Measurements from ENCODE around the gene HNRNPK.
A peak's percentile ranks its signal among the peaks of the same experiment; 100 is the strongest.
"Not testable (repeated sequence)": the region's sequence is repeated elsewhere in the genome, so short reads cannot be mapped to it uniquely, and the experiment has no call there.

The HNRNPK gene

GRCh38 chr9:83964973-83965349, 15.1 kb downstream of the HNRNPK start:
- Histone ChIP-seq H3K9me3 (ENCODE audit: control insufficient read depth, low read length) (no peaks in the 10 kb centered on the region), H3K27ac (ENCODE audit: insufficient read depth, low read length, poor library complexity, severe bottlenecking) (no peak overlapping the region), H3K4me1 (ENCODE audit: control insufficient read depth, insufficient read depth, low read length, poor library complexity, severe bottlenecking) (peaks cover 4% of the 10 kb centered on the region), H3K4me3 (ENCODE audit: insufficient read depth, low read depth, low read length, poor library complexity, severe bottlenecking) (no peak overlapping the region), H3K27me3 (replicated peaks; ENCODE audit: control insufficient read depth, insufficient read depth, low read length, poor library complexity, severe bottlenecking) (no peaks in the 10 kb centered on the region), H3K36me3 (ENCODE audit: control insufficient read depth, insufficient read depth, low read length) (peaks cover 23% of the 10 kb centered on the region)
- no peak for DNase-seq

GRCh38 chr9:83962165-83962564, 17.9 kb downstream of the HNRNPK start:
- Histone ChIP-seq H3K36me3 (ENCODE audit: control insufficient read depth, insufficient read depth, low read length) (peaks cover 5% of the 10 kb centered on the region), H3K4me1 (ENCODE audit: control insufficient read depth, insufficient read depth, low read length, poor library complexity, severe bottlenecking) (no peaks in the 10 kb centered on the region), H3K4me3 (ENCODE audit: insufficient read depth, low read depth, low read length, poor library complexity, severe bottlenecking) (no peak overlapping the region), H3K9me3 (ENCODE audit: control insufficient read depth, low read length) (no peaks in the 10 kb centered on the region), H3K27me3 (replicated peaks; ENCODE audit: control insufficient read depth, insufficient read depth, low read length, poor library complexity, severe bottlenecking) (no peaks in the 10 kb centered on the region), H3K27ac (ENCODE audit: insufficient read depth, low read length, poor library complexity, severe bottlenecking) (no peak overlapping the region)
- no peak for DNase-seq

- no peaks in the 10 kb centered on the region for H3K9me3 ChIP-seq (ENCODE audit: control insufficient read depth, low read length)
- H3K27me3 ChIP-seq (replicated peaks; ENCODE audit: control insufficient read depth, insufficient read depth, low read length, poor library complexity, severe bottlenecking) = no peaks in the 10 kb centered on the region
- H3K27ac ChIP-seq (ENCODE audit: insufficient read depth, low read length, poor library complexity, severe bottlenecking) = no peak overlapping the region
- no peak overlapping the region for H3K4me3 ChIP-seq (ENCODE audit: insufficient read depth, low read depth, low read length, poor library complexity, severe bottlenecking)
- H3K36me3 ChIP-seq (ENCODE audit: control insufficient read depth, insufficient read depth, low read length) = no peaks in the 10 kb centered on the region
- DNase-seq = no peak
- no peaks in the 10 kb centered on the region for H3K4me1 ChIP-seq (ENCODE audit: control insufficient read depth, insufficient read depth, low read length, poor library complexity, severe bottlenecking)
Observed at GRCh38 chr9:83960991-83961390, 19.0 kb downstream of the HNRNPK start.

GRCh38 chr9:83959061-83959460, 21.0 kb downstream of the HNRNPK start:
- Histone ChIP-seq H3K36me3 (ENCODE audit: control insufficient read depth, insufficient read depth, low read length) (no peaks in the 10 kb centered on the region), H3K27ac (ENCODE audit: insufficient read depth, low read length, poor library complexity, severe bottlenecking) (no peak overlapping the region), H3K4me3 (ENCODE audit: insufficient read depth, low read depth, low read length, poor library complexity, severe bottlenecking) (no peak overlapping the region), H3K9me3 (ENCODE audit: control insufficient read depth, low read length) (no peaks in the 10 kb centered on the region), H3K4me1 (ENCODE audit: control insufficient read depth, insufficient read depth, low read length, poor library complexity, severe bottlenecking) (no peaks in the 10 kb centered on the region), H3K27me3 (replicated peaks; ENCODE audit: control insufficient read depth, insufficient read depth, low read length, poor library complexity, severe bottlenecking) (no peaks in the 10 kb centered on the region)
- no peak for DNase-seq

- Histone ChIP-seq H3K9me3 (ENCODE audit: control insufficient read depth, low read length) (no peaks in the 10 kb centered on the region), H3K27me3 (replicated peaks; ENCODE audit: control insufficient read depth, insufficient read depth, low read length, poor library complexity, severe bottlenecking) (no peaks in the 10 kb centered on the region), H3K4me1 (ENCODE audit: control insufficient read depth, insufficient read depth, low read length, poor library complexity, severe bottlenecking) (no peaks in the 10 kb centered on the region), H3K36me3 (ENCODE audit: control insufficient read depth, insufficient read depth, low read length) (no peaks in the 10 kb centered on the region), H3K27ac (ENCODE audit: insufficient read depth, low read length, poor library complexity, severe bottlenecking) (no peak overlapping the region), H3K4me3 (ENCODE audit: insufficient read depth, low read depth, low read length, poor library complexity, severe bottlenecking) (peak overlapping the region; percentile 77)
- no peak for DNase-seq
Observed at GRCh38 chr9:83957248-83957513, 22.8 kb downstream of the HNRNPK start.

GRCh38 chr9:83956436-83957247, 23.4 kb downstream of the HNRNPK start:
- peak overlapping the region; percentile 77 for H3K4me3 ChIP-seq (ENCODE audit: insufficient read depth, low read depth, low read length, poor library complexity, severe bottlenecking)
- no peaks in the 10 kb centered on the region for H3K27me3 ChIP-seq (replicated peaks; ENCODE audit: control insufficient read depth, insufficient read depth, low read length, poor library complexity, severe bottlenecking)
- peak overlapping the region; percentile 64 for H3K27ac ChIP-seq (ENCODE audit: insufficient read depth, low read length, poor library complexity, severe bottlenecking)
- no peaks in the 10 kb centered on the region for H3K4me1 ChIP-seq (ENCODE audit: control insufficient read depth, insufficient read depth, low read length, poor library complexity, severe bottlenecking)
- no peaks in the 10 kb centered on the region for H3K9me3 ChIP-seq (ENCODE audit: control insufficient read depth, low read length)
- DNase-seq = peak; percentile 12 to 56 (median 33)
- no peaks in the 10 kb centered on the region for H3K36me3 ChIP-seq (ENCODE audit: control insufficient read depth, insufficient read depth, low read length)

GRCh38 chr9:83956086-83956435, 24.0 kb downstream of the HNRNPK start:
- Histone ChIP-seq H3K4me1 (ENCODE audit: control insufficient read depth, insufficient read depth, low read length, poor library complexity, severe bottlenecking) (no peaks in the 10 kb centered on the region), H3K36me3 (ENCODE audit: control insufficient read depth, insufficient read depth, low read length) (no peaks in the 10 kb centered on the region), H3K9me3 (ENCODE audit: control insufficient read depth, low read length) (no peaks in the 10 kb centered on the region), H3K4me3 (ENCODE audit: insufficient read depth, low read depth, low read length, poor library complexity, severe bottlenecking) (peak overlapping the region; percentile 77), H3K27ac (ENCODE audit: insufficient read depth, low read length, poor library complexity, severe bottlenecking) (peak overlapping the region; percentile 64), H3K27me3 (replicated peaks; ENCODE audit: control insufficient read depth, insufficient read depth, low read length, poor library complexity, severe bottlenecking) (no peaks in the 10 kb centered on the region)
- DNase-seq = no peak

GRCh38 chr9:83948096-83948495, 31.9 kb downstream of the HNRNPK start:
- not testable (repeated sequence) for H3K27me3 ChIP-seq (replicated peaks; ENCODE audit: control insufficient read depth, insufficient read depth, low read length, poor library complexity, severe bottlenecking); H3K4me3 ChIP-seq (ENCODE audit: insufficient read depth, low read depth, low read length, poor library complexity, severe bottlenecking); H3K27ac ChIP-seq (ENCODE audit: insufficient read depth, low read length, poor library complexity, severe bottlenecking); H3K4me1 ChIP-seq (ENCODE audit: control insufficient read depth, insufficient read depth, low read length, poor library complexity, severe bottlenecking); H3K9me3 ChIP-seq (ENCODE audit: control insufficient read depth, low read length); H3K36me3 ChIP-seq (ENCODE audit: control insufficient read depth, insufficient read depth, low read length); DNase-seq

- DNase-seq = no peak
- Histone ChIP-seq H3K4me3 (ENCODE audit: insufficient read depth, low read depth, low read length, poor library complexity, severe bottlenecking) (no peak overlapping the region), H3K27ac (ENCODE audit: insufficient read depth, low read length, poor library complexity, severe bottlenecking) (no peak overlapping the region), H3K36me3 (ENCODE audit: control insufficient read depth, insufficient read depth, low read length) (peaks cover 7% of the 10 kb centered on the region), H3K4me1 (ENCODE audit: control insufficient read depth, insufficient read depth, low read length, poor library complexity, severe bottlenecking) (no peaks in the 10 kb centered on the region), H3K9me3 (ENCODE audit: control insufficient read depth, low read length) (no peaks in the 10 kb centered on the region), H3K27me3 (replicated peaks; ENCODE audit: control insufficient read depth, insufficient read depth, low read length, poor library complexity, severe bottlenecking) (no peaks in the 10 kb centered on the region)
Observed at GRCh38 chr9:83940590-83941303, 39.3 kb downstream of the HNRNPK start.

- H3K27ac ChIP-seq (ENCODE audit: insufficient read depth, low read length, poor library complexity, severe bottlenecking) = no peak overlapping the region
Observed at GRCh38 chr9:83937861-83938455, 42.1 kb downstream of the HNRNPK start.

More at GRCh38 chr9:83937861-83938455, 42.1 kb downstream of the HNRNPK start:
- Histone ChIP-seq H3K9me3 (ENCODE audit: control insufficient read depth, low read length) (no peaks in the 10 kb centered on the region), H3K4me1 (ENCODE audit: control insufficient read depth, insufficient read depth, low read length, poor library complexity, severe bottlenecking) (no peaks in the 10 kb centered on the region), H3K27me3 (replicated peaks; ENCODE audit: control insufficient read depth, insufficient read depth, low read length, poor library complexity, severe bottlenecking) (no peaks in the 10 kb centered on the region), H3K36me3 (ENCODE audit: control insufficient read depth, insufficient read depth, low read length) (peaks cover 7% of the 10 kb centered on the region), H3K4me3 (ENCODE audit: insufficient read depth, low read depth, low read length, poor library complexity, severe bottlenecking) (no peak overlapping the region)
- peak in 1 of 3 donors; percentile 20 for DNase-seq
